Measurements from ENCODE around the gene CEP131.

DNA sequence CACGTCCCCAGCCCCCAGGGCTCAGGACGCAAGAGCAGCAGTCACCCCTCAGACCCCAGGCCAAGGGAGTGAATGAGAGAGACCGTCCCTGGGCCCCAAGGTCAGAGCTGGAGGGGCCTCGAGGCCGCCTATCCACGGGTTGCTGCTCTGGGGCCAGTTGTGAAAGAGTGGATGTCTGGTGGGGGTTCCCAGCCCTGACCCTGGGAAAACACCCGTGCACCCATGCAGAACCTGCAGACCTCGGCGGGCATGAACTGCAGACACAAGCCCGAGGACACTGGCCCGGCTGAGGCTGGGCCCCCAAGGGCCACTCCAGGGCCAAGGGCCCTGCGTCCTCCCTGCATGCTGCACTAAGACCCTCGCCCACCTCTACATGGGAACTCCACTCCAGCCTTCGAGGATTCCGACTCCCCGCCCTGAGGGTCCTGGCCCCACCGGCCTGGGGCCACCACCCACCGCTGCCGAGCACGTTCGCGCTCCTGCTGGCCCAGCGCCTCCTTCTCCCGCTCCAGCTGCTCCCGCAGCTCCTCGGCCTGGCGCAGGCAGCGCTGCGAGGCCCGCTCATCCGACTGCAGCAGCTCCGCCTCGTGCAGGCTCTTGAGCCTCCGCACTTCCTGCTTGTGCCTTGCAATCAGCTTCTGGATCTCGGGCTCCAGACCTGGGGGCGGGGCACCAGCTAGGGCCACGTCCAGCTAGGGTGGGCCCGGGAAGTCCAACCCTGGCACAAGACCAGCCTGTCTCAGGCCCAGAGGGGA is 29.1 kb downstream of the CEP131 start:
- TF ChIP-seq CTCF (conservative IDR thresholded peaks at IDR 0.05 in 1 of 2, IDR thresholded peaks at IDR 0.05 in 1 of 2; ENCODE audit: extremely low read depth in 1 of 2, insufficient read depth in 1 of 2, low read depth in 1 of 2, low read length in 2 of 2) (no peak), EZH2 (IDR thresholded peaks at IDR 0.05; ENCODE audit: borderline replicate concordance, low read length) (no peak)

Data from mammary epithelial cell (primary cell).